GM18526 (cell line): ENCODE results near the gene MT1F.

ENCODE experiments used
- POLR2A ChIP-seq: IDR thresholded peaks from 3 replicates; pipeline ENCODE4 v1.6.1; 2011; ENCODE audit not compliant: insufficient read length; ENCODE audit errors: extremely low read depth

Gene MT1F

DNA sequence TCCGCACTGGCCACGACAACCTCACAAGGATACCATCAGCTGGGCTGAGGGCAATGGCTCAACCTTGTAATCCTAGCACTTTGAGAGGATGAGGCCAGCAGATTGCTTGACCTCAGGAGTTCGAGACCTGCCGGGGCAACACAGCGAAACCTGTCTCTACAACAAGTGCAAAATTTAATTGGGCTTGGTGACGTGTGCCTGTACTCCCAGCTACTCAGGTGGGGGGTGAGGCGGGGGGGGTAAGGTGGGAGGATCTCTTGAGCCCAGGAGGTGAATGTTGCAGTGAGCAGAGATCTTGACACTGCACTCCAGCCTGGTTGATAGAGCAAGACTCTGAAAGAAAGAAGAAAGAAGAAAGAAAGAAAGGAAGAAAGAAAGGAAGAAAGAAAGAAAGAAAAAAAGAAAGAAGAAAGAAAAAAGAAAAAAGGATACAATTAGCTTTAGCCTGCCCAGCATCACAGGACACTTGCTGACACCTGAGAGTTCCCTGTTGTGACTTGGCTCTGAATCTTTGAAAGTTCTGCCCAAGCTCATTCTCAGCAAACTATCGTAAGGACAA is 37.3 kb upstream of the MT1F start:
- TF ChIP-seq POLR2A, result no peak

GRCh38 chr16:56623637-56624036 is 34.1 kb upstream of the MT1F start:
- no peak for TF ChIP-seq POLR2A

DNA sequence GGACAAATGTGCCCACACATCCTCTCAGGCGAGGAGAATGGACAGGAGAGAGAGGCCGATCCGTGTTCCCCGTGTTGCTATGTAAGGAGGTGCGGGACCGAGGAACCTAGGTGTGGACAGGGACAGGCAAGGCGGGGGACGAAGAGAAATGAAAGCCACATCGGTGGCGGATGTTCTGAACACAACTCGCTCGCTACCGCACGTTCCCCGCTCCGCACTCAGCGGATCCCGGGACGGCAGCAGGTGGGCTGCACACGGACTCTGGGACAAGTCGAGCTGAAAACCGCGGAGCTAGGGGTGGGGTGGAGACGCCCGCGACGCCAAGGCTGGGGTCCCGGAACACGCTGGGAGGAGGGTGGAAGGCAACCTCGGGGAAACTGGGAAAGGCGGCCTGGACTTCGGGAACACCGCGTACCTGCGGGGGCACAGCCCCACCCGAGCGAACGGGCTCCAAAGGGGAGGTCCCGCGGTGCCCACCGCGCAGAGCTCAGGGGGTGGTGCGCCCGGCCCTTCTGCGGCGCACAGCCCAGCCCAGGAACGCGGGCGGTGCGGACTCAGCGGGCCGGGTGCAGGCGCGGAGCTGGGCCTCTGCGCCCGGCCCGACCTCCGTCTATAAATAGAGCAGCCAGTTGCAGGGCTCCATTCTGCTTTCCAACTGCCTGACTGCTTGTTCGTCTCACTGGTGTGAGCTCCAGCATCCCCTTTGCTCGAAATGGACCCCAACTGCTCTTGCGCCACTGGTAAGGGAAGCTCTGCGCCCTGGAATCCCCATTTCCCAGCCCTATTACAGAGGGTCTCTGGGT is 32.4 kb upstream of the MT1F start, which contains the start of gene MT1E:
Gene MT1E, plus strand, starts transcription at position 642 of the 803 bp plus-strand sequence. Its CDS starts 71 bp downstream, at position 713.
- peak; percentile 53 for TF ChIP-seq POLR2A

DNA sequence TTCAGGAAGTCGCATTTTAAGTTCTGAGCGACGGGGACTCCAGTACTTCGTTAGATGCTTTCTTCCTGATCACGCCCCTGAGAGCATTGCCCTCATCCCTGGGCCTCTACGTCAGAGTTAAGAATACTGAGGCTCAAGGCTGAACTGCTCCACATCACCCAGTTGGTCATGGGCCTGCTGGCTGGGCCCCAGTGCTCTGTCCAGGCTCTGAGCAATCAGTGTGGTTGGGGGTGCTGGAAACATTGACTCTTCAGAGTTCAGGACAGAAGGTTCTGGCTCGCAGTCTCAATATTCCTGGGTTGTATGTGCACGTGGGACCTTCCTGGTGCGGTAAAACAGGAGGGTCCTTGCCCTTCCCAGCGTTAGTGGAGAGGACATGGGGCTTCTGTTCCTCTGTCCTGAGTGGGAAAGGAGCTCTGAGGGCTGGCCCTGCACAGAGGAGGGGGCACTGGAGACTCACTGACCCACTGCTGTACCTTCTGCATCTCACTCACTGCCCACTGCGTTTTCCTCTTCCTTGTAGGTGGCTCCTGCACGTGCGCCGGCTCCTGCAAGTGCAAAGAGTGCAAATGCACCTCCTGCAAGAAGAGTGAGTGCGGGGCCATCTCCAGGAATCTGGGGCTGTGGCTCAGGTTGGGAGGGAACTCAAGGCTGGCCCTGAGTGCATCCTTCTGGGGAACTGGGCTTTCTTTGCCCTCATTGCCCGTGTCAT is 31.7 kb upstream of the MT1F start:
- TF ChIP-seq POLR2A, result no peak

- TF ChIP-seq POLR2A, result no peak
Measured at GRCh38 chr16:56626685-56627084, 31.1 kb upstream of the MT1F start.

DNA sequence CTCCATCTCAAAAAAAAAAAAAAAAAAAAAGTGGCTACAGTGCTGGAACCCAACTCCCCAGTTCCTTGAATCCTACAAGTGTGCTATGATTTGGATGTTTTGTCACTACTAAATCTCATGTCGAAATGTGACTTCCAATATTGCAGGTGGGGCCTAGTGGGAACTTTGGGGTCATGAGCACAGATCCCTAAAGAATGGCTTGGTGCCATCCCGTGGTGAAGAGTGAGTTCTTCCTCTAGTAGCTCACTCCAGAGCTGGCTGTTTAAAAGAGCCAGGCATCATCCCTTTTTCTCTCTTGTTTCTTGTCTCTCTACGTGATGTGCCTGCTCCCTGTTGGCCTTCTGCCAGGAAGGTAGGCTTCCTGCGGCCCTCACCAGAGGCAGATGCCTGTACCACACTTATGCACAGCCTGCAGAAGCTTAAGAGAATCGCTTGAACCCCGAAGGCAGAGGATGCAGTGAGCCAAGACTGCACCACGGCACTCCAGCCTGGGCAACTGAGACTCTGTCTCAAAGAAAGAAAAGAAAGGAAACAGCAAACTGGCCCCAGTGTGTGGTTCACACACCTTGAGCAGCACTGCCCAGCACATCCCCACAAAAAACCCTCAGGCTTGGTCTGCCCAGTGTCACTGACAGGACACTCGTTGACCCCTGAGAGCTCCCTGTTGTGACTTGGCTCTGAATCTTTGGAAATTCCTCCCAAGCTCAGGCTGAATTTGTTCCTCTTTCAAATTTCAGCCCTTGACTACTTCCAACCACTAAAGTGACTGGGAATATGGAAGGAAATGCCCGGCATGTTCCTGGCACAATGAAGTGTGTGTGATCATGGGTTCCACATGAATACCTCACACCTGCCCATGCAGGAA is 29.0 kb upstream of the MT1F start:
- no peak for TF ChIP-seq POLR2A

- no peak for TF ChIP-seq POLR2A
Measured at GRCh38 chr16:56629531-56629930, 28.2 kb upstream of the MT1F start.

DNA sequence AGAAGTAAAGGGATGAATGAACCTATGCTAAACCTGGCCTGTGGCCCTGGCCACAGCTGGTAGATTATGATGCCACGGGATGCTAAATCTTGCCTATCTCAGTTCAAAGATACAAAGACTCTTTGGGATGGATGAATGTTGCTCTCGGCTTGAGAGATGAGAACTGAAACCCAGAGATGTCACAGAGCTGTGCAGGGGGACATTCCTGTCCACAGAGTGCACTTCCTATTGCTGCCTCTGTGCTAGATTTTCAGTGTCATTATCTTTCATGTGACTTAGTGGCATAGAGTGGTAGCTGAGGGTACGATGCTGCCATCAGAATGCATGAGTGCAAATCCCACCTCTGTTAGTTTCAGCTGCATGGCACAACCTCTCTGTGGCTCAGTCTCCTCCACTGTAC is 27.6 kb upstream of the MT1F start:
- no peak for TF ChIP-seq POLR2A

DNA sequence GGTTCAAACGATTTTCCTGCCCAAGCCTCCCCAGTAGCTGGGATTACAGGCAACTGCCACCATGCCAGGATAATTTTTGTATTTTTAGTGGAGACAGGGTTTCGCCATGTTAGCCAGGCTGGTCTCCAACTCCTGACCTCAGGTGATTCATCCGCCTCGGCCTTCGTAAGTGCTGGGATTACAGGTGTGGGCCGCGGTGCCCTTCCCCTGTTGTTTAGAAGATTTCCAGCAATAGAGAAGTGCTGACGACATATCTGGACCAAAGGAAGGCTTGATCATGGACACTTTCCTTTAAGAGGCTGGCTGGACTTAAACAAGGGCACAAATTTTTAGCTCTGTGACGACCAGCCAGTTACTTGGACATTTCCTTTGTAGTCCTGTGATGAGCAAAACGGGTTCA is 26.6 kb upstream of the MT1F start:
- TF ChIP-seq POLR2A, result no peak

DNA sequence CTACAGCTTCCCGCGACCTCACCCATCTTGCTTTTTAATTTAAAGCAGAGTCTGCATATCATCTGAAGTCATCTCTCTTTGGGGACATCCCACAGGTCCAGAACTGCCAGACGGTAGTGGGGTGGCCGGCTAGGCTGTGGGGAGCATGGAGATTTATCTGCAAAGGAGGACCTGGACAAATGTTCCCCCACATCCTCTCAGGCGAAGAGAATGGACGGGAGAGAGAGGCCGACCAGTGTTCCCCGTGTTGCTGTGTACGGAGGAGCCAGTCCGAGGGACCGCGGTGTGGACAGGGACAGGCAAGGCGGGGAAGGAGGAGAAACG is 26.0 kb upstream of the MT1F start:
- no peak for TF ChIP-seq POLR2A

DNA sequence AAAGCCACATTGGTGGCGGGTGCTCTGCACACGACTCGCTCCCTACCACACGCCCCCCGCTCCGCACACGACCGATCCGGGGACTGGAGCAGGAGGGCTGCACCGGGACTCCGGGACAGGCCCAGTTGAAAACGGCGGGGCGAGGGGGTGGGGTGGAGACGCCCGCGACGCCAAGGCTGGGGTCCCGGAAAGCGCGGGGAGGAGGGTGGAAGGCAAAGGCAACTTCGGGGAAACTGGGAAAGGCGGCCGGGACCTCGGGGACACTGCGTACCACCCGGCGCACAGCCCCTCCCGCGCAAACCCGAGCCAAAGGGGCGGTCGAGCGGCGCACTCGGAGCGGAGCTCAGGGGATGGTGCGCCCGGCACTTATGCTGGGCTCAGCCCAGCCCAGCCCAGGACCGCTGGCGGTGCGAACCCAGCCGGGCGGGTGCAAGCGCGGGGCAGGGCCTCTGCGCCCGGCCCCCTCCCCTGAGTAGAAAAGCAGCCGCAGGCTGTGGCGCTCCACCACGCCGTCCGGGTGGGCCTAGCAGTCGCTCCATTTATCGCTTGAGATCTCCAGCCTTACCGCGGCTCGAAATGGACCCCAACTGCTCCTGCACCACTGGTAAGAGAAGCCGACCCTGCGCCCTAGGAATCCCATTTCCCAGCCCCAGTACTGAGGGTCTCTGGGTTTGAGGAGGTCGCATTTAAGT is 25.5 kb upstream of the MT1F start, which contains the start of gene MT1M:
Gene MT1M, plus strand, starts transcription at position 504 of the 692 bp plus-strand sequence. Its CDS starts 73 bp downstream, at position 577.
- no peak for TF ChIP-seq POLR2A

DNA sequence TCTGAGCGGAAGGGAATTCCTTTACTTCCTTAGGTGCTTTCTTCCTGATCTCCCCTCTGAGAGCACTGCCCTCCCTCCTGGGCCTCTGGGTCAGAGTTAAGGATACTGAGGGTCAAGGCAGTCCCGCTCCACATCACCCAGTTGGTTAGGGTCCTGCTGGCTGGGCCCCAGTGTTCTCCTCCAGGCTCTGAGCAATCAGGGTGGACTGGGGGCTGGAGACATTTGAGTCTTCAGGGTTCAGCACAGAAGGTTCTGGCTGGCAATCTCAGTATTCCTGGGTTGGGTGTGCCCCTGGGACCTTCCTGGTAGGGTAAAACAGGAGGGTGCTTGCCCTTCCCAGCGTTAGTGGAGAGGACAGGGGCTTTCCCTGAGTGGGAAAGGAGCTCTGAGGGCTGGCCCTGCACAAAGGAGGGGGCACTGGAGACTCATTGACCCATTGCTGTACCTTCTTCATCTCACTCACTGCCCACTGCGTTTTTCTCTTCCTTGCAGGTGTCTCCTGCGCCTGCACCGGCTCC is 24.9 kb upstream of the MT1F start:
- no peak for TF ChIP-seq POLR2A

DNA sequence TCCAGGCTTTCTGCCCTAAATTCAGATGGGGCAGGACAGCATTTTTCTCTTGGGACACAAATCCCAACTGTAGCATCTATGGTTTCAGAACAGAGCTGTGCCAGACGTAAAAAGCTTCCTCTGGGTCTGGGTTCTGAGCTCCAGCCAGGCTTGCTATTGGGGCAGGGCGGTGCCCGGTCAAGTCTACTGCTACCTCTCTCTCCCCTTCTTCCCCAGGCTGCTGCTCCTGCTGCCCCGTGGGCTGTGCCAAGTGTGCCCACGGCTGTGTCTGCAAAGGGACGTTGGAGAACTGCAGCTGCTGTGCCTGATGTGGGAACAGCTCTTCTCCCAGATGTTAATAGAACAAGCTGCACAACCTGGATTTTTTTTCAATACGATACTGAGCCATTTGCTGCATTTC is 24.2 kb upstream of the MT1F start:
- no peak for TF ChIP-seq POLR2A

DNA sequence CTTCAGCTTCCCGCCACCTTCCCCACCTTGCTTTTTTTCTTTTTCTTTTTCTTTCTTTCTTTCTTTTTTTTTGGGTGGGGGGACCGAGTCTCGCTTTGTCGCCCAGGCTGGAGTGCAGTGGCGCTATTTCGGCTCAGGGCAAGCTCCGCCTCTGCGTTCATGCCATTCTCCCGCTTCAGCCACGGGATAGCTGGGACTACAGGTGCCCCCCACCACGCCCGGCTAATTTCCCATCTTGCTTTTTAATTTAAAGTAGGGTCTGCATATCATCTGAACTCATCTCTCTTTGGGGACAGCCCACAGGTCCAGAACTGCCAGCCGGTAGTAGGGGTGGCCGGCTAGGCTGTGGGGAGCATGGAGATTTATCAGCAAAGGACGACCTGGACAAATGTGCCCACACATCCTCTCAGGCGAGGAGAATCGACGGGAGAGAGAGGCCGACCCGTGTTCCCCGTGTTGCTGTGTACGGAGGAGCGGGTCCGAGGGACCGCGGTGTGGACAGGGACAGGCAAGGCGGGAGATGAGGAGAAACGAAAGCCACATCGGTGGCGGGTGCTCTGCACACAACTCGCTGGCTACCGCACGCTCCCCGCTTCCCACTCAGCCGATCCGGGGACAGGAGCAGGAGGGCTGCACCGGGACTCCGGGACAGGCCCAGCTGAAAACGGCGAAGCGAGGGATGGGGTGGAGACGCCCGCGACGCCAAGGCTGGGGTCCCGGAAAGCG is 22.9 kb upstream of the MT1F start:
- TF ChIP-seq POLR2A, result no peak
